NCI-H510A (cell line): ENCODE measurements around the gene FAM25G.
"Not testable (repeated sequence)": the region's sequence is repeated elsewhere in the genome, so short reads cannot be mapped to it uniquely, and the experiment has no call there.

Source experiments
- DNase-seq: peaks from one replicate; lab custom pipeline; 2025; lab: John Stamatoyannopoulos, UW

FAM25G gene

GRCh38 chr10:47491600-47491999, at the start of gene FAM25G:
Gene FAM25G, minus strand, starts transcription at chr10:47491700. Its CDS starts 26 bp downstream, at chr10:47491674.
- DNase-seq, result not testable (repeated sequence)

GRCh38 chr10:47536430-47536829, 44.9 kb upstream of the FAM25G start:
- DNase-seq, result not testable (repeated sequence)

- DNase-seq, result not testable (repeated sequence)
Measured at GRCh38 chr10:47523475-47523874, 32.0 kb upstream of the FAM25G start, which contains the start of gene AGAP9. Gene AGAP9, minus strand, starts transcription at chr10:47523638. Its CDS starts 112 bp downstream, at chr10:47523526.

GRCh38 chr10:47502313-47502712, 10.8 kb upstream of the FAM25G start:
- DNase-seq, result not testable (repeated sequence)

GRCh38 chr10:47494226-47494625, 2.7 kb upstream of the FAM25G start:
- not testable (repeated sequence) for DNase-seq

GRCh38 chr10:47489630-47490029, 1.9 kb downstream of the FAM25G start:
- not testable (repeated sequence) for DNase-seq

- not testable (repeated sequence) for DNase-seq
Measured at GRCh38 chr10:47485943-47486342, 5.6 kb downstream of the FAM25G start.

GRCh38 chr10:47484786-47485185, 6.7 kb downstream of the FAM25G start:
- DNase-seq, result not testable (repeated sequence)

- not testable (repeated sequence) for DNase-seq
Measured at GRCh38 chr10:47483923-47484322, 7.6 kb downstream of the FAM25G start, which contains the start of gene ANXA8. Gene ANXA8, minus strand, starts transcription at chr10:47484115. Its CDS starts 182 bp downstream, at chr10:47483933.

GRCh38 chr10:47482367-47482766, 9.1 kb downstream of the FAM25G start:
- DNase-seq, result not testable (repeated sequence)

- not testable (repeated sequence) for DNase-seq
Measured at GRCh38 chr10:47481768-47482181, 9.7 kb downstream of the FAM25G start.

- DNase-seq, result not testable (repeated sequence)
Measured at GRCh38 chr10:47481182-47481766, 10.2 kb downstream of the FAM25G start.

- not testable (repeated sequence) for DNase-seq
Measured at GRCh38 chr10:47480133-47480532, 11.4 kb downstream of the FAM25G start.

- not testable (repeated sequence) for DNase-seq
Measured at GRCh38 chr10:47478114-47478513, 13.4 kb downstream of the FAM25G start.

GRCh38 chr10:47477078-47477477, 14.4 kb downstream of the FAM25G start:
- DNase-seq, result not testable (repeated sequence)

GRCh38 chr10:47475101-47475500, 16.4 kb downstream of the FAM25G start:
- DNase-seq, result not testable (repeated sequence)

- not testable (repeated sequence) for DNase-seq
Measured at GRCh38 chr10:47473516-47473915, 18.0 kb downstream of the FAM25G start.

GRCh38 chr10:47472647-47473046, 18.9 kb downstream of the FAM25G start:
- DNase-seq, result not testable (repeated sequence)

- DNase-seq, result not testable (repeated sequence)
Measured at GRCh38 chr10:47472072-47472471, 19.4 kb downstream of the FAM25G start.

- DNase-seq, result not testable (repeated sequence)
Measured at GRCh38 chr10:47468731-47469528, 22.6 kb downstream of the FAM25G start.

- not testable (repeated sequence) for DNase-seq
Measured at GRCh38 chr10:47467957-47468356, 23.5 kb downstream of the FAM25G start.

- DNase-seq, result not testable (repeated sequence)
Measured at GRCh38 chr10:47467458-47467857, 24.0 kb downstream of the FAM25G start.
